Measurements from ENCODE around the gene AP3S1. TPM values are rescaled to one million over a fixed set of nuclear protein-coding genes. Genes with fewer than 3 reads are reported as not detected.
A peak's percentile ranks its signal among the peaks of the same experiment; 100 is the strongest.
"Not testable (repeated sequence)": the region's sequence is repeated elsewhere in the genome, so short reads cannot be mapped to it uniquely, and the experiment has no call there.

The AP3S1 gene
- total RNA-seq: 10 to 100 TPM; 64.3 to 76.8 TPM
- long read RNA-seq, transcript AP3S1-201 (6 exons, 1,730 nt): major isoform, 48 of 59 reads
- long read RNA-seq, partial matches to known transcripts: 1 of 59 reads
- long read RNA-seq, other reads (novel, unspliced or antisense): 10 of 59 reads

DNA sequence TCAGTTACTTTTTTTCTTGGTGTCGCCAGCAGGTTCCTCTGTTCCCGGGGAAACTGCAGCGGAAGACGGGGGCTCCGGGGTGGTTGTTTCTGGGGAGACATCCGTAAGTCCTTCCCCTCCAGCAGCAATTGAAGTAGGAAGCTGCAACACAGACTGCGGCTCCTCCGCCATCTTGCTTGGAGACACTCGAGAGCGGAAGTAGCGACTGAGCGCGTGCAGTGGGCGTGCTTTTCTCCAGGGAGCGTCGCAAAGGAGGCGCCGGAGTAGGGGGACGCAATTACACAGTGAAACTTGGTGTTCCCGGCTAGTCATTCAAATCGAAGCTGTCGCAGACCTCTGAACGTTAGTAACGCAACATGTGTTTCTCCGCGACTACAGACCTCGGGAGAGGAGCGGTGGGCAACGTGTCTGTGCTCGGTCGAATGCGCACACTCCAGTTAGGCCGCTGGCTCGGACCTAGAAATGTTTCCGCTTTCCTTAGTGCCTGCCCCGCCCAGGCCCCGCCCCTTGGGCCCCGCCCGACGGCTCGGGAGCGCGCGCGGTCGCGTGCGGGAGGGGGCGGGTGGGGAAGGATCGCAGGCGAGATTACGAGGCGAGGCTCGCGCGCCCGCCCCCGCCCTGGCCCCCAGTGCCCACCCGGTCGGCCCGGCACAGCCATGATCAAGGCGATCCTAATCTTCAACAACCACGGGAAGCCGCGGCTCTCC is at the start of gene AP3S1, which contains the start of gene ATG12:
TSS of gene AP3S1 (plus strand) at position 554 of the 707 bp plus-strand sequence. CDS start at position 657, 103 bp downstream.
TSS of gene ATG12 (minus strand) at position 184 of the 707 bp plus-strand sequence. CDS start at position 171, 13 bp downstream.
- intact Hi-C loops (cut with DNase I): no loop called here
- ATAC-seq: peak; percentile 95 to 98

DNA sequence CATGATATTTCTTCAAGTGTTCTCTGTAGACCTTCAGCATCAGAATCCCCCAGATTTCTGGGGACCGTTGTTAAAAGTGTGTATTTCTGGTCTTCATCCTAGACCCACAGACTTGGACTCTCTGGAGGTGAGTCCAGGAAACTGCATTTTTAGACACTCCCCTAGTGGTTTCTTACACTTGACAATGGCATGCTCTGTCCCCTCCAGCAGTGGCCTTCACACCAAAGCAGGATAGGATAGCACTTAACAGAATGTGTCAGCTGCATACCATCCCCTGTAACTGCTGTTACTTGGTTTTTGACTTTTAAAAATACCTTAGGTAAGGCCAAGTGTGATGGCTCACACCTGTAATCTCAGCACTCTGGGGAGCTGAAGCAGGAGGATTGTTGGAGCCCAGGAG is 46.0 kb upstream of the AP3S1 start:
- intact Hi-C loops (cut with DNase I): no loop called here
- DNase-seq (no peak), ATAC-seq (no peak)

More for the DNA sequence above, at the start of gene AP3S1, which contains the start of gene ATG12:
- DNase-seq: peak; percentile 93

- no peak for DNase-seq
- intact Hi-C loops (cut with DNase I): no loop called here
- ATAC-seq: peak in 1 of 2 donors; percentile 61
Measured at GRCh38 chr5:115796656-115797055, 45.1 kb upstream of the AP3S1 start.

DNA sequence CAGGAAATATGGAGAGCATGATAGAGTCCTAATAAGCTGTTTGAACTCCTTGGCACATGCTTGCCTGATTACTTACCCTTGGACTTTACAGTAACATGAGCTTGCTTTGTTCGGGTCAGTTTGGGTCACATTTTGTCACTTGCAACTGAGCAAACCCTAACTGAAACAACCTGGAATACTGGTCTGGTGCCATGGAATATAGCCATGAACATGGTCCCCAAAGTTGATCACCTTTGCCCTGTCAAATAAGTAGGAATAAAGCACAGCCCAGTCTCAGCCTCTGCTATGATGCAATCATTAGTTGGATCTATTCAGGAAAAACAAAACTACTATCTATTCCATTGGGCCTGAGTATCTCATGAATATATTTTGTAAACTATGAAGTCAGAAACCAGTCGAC is 43.5 kb upstream of the AP3S1 start:
- intact Hi-C loops (cut with DNase I): no loop called here
- ATAC-seq (peak in 1 of 2 donors; percentile 41), DNase-seq (no peak)

DNA sequence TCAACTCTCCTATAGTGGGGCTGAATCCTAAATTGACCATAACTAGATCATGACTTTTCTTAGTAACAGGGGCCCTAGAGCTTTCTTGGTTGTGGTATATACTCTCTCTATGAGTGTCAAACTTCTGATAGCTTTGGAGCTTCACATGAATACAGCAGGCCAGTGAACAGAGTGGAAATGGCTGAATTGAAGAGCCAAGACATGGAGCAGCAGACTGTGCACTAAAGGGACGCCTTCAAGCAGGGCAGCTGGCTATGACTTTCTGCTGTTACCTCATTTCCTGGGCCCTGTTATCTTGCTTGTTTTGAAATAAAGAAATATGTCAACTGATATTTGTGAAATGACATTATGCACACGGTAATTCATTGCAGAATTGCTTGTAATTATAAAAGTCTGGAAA is 41.6 kb upstream of the AP3S1 start:
- DNase-seq (no peak), ATAC-seq (no peak)
- intact Hi-C loops (cut with DNase I): no loop called here

GRCh38 chr5:115801152-115801551 is 40.6 kb upstream of the AP3S1 start:
- ATAC-seq (no peak), DNase-seq (no peak)
- intact Hi-C loops (cut with DNase I): no loop called here

GRCh38 chr5:115801984-115802383 is 39.8 kb upstream of the AP3S1 start:
- DNase-seq: no peak
- intact Hi-C loops (cut with DNase I): no loop called here
- ATAC-seq: no peak

GRCh38 chr5:115806986-115807653 is 34.6 kb upstream of the AP3S1 start:
- intact Hi-C loops (cut with DNase I): no loop called here
- ATAC-seq (no peak), DNase-seq (no peak)

DNA sequence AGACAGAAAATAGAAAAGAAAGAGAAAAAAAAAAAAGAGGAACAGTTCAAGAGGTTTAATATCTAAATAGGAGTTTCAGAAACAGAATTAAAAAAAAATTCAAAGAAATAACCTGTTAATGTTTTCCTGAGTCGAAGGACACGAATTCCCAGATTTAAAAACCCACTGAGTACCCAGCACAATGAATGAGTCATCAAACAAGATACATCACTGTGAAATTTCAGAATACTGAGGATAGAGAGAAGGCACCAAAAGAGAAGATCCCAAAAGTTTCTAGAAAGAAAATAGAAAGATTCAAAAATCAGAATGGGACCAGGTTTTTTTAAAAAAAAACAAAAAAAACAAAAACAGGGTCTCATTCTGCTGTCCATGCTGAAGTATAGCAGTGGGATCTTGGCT is 34.1 kb upstream of the AP3S1 start:
- intact Hi-C loops (cut with DNase I): no loop called here
- DNase-seq: no peak
- no peak for ATAC-seq

DNA sequence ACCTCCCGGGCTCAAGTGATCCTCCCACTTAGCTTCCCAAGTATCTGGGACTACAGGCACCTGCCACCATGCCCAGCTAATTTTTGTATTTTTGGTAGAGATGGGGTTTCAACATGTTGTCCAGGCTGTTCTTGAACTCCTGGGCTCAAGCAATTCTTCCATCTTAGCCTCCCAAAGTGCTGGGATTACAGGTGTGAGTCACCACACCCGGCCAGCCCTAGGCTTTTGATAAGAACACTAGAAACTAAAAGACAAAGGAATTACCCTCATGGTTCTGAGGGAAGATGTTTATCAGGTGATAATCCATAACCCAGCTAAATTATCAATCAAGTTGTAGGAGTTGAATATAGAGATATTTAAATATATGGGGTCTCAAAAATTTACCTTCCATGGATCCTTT is 33.7 kb upstream of the AP3S1 start:
- intact Hi-C loops (cut with DNase I); ATAC-seq; DNase-seq: not testable (repeated sequence)

GRCh38 chr5:115809946-115810345 is 31.8 kb upstream of the AP3S1 start:
- intact Hi-C loops (cut with DNase I): loop anchor here in 1 of 2 donors (10.0 kb wide), 1 partner anchor 145 kb away; no protein-coding TSS in a partner anchor
- ATAC-seq (no peak), DNase-seq (no peak)

DNA sequence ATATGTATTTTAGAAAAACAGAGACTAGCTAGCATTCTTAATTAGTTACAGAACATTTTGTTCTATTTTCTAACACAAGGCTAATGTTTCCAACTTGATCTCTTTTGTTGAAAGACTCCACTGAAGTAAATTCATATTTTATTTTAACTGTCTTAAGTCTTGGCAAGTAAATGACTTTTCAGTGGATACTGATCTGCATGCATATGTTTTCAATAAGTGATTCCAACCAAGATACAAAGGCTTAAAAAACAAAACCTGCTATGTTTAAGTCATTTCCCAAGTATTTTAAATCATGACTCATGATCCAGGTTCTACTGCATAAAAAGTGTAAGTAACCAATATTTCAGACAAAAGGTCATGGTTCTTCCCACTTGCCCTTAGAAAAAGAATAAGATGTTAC is 31.0 kb upstream of the AP3S1 start:
- ATAC-seq (no peak), DNase-seq (no peak)
- intact Hi-C loops (cut with DNase I): loop anchor here in 1 of 2 donors (10.0 kb wide), 1 partner anchor 146 kb away; no protein-coding TSS in a partner anchor

- intact Hi-C loops (cut with DNase I): loop anchor here in 1 of 2 donors (10.0 kb wide), 1 partner anchor 147 kb away; no protein-coding TSS in a partner anchor
- DNase-seq (no peak), ATAC-seq (no peak)
Measured at GRCh38 chr5:115811406-115811805, 30.3 kb upstream of the AP3S1 start.

DNA sequence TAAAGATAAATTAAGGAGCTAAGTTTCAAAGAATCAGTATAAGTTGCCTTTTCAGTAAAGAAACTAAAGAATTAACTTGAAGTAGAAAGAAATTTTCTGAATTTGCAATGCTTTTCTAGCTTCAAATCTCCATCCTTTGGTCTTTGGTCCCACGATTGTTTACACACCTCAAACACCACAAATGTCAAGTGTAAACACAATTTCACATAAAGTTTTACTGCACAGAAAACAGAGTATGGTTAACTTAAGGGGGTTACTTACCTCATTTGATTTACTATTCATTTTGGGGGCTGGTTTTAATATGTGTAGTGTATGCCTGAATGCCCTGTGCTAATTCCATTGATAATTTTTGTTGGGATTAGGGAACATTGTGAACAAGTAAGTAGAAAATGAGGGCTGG is 29.4 kb upstream of the AP3S1 start:
- DNase-seq: no peak
- intact Hi-C loops (cut with DNase I): loop anchor here in 1 of 2 donors (10.0 kb wide), 1 partner anchor 148 kb away; no protein-coding TSS in a partner anchor
- no peak for ATAC-seq

GRCh38 chr5:115813719-115814118 is 28.0 kb upstream of the AP3S1 start:
- intact Hi-C loops (cut with DNase I): loop anchor here in 1 of 2 donors (10.0 kb wide), 1 partner anchor 149 kb away; no protein-coding TSS in a partner anchor
- DNase-seq: no peak

GRCh38 chr5:115815006-115815692 is 26.6 kb upstream of the AP3S1 start:
- ATAC-seq (no peak), DNase-seq (no peak)
- intact Hi-C loops (cut with DNase I): loop anchor here in 1 of 2 donors (10.0 kb wide), 1 partner anchor 150 kb away; no protein-coding TSS in a partner anchor

More at GRCh38 chr5:115813719-115814118, 28.0 kb upstream of the AP3S1 start:
- ATAC-seq: no peak

GRCh38 chr5:115815693-115816225 is 26.0 kb upstream of the AP3S1 start:
- intact Hi-C loops (cut with DNase I): loop anchor here in 1 of 2 donors (10.0 kb wide), 1 partner anchor 151 kb away; no protein-coding TSS in a partner anchor
- peak; percentile 40 for DNase-seq
- ATAC-seq: peak; percentile 46 to 63

DNA sequence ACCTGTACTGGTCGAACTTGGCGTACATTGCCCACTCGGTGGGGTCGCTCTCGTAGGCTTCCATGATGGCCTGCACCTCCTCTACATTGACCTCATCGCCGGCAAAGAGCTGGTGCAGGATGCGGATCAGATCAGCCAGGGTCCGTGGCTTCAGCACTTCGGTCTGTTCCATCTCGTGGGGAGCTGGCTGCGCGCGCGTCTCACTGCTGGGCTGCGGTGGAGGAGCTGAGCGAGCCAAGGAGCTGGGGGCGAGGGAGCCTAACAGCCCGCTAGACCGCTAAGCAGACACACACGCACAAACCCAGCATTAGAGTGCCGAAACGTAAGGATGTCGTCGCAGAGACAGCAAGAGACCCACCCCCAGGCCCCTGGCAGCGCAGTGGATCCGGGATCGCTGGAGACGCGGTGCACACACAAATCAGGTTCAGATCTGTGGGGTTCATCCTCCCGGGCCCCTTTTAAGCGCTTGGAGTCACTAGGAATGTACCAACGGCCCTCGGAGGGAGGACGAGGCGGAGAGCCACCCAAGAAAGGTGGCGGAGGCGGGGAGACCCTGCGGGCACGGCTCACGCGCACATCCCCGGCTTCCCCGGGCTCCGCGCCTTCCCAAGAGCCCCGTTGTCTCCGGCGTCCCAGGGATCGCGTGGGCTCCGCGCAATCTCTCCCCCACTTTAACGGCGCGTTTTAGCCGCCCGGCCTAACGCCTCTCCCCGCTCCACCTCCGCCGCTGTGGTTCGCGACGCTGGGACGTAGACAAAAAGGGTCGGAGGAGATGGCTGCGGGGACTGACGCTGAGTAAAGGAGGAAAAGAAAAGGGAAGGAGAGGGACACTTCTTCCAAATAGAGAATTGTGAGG is 25.3 kb upstream of the AP3S1 start, which contains the start of gene CDO1:
TSS of gene CDO1 (minus strand) at position 434 of the 856 bp plus-strand sequence. CDS start at position 172, 262 bp downstream.
- DNase-seq (peak; percentile 68), ATAC-seq (peak; percentile 86 to 88)
- intact Hi-C loops (cut with DNase I): loop anchor here in 1 of 2 donors (10.0 kb wide), 1 partner anchor 152 kb away; no protein-coding TSS in a partner anchor

Data from left cardiac atrium (tissue), 4 donors.